Esophagus squamous epithelium (tissue), 4 donors: ENCODE measurements around the gene SYNPO.

Experiments
- POLR2A ChIP-seq, 4 donors: fragments of 450-650 bp; IDR thresholded peaks; one replicate each; pipeline ENCODE4 v1.6.1; 2017; ENCODE audit warnings: antibody characterized with exemption in 4 of 4, mild to moderate bottlenecking in 4 of 4, moderate library complexity in 3 of 4
- TF ChIP-seq, protein P1 (sequence below), 6 experiments: fragments of 450-650 bp in 4 of 6; fragments of 200-600 bp in 2 of 6; sonication (generic) in 2 of 6; IDR thresholded peaks; one replicate each; pipeline ENCODE4 v1.5.1; 2016 to 2019; ENCODE audit warnings: antibody characterized with exemption in 6 of 6, mild to moderate bottlenecking in 4 of 6, moderate library complexity in 4 of 6

DNA sequence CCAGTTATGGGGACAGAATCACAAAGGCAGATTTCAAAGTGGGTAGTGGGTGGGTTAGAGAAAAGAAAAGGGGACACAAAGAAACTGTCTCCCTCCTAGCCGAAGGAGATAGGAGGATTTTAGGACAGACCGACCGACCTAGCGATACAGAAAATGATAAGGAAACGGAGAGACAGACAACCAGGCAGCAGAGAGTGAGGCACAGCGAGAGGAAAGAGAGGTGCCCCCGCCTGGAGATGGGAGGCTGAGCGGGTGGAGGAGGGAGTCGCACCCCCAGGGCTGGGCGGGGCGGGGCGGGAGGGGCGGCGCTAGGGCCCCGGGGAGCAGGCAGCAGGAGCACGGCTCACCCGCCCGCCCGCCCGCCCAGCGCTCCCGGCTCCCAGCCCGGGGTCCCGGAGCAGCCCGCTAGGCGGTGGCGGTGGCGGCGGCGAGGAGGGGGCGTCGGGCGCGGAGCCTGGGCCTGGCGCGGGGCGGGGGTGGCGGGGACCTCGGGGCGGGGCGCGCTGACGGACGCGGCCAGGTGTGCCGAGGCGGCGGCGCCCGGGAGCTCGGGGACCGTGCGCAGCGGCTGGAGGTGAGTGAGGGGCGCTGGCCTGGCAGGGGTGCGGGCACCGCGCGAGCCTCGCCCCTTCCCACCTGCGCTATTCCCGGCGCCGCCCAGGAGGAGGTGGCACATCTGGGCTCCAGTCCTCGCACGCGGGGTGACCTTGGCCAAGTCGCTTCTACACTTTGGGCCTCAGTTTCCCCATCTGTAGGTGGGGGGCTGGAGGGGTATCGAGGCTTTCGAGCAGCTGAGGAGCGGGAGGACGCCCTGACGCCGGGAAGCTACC lies 15.9 kb upstream of the SYNPO start:
- TF ChIP-seq, protein P1, sequence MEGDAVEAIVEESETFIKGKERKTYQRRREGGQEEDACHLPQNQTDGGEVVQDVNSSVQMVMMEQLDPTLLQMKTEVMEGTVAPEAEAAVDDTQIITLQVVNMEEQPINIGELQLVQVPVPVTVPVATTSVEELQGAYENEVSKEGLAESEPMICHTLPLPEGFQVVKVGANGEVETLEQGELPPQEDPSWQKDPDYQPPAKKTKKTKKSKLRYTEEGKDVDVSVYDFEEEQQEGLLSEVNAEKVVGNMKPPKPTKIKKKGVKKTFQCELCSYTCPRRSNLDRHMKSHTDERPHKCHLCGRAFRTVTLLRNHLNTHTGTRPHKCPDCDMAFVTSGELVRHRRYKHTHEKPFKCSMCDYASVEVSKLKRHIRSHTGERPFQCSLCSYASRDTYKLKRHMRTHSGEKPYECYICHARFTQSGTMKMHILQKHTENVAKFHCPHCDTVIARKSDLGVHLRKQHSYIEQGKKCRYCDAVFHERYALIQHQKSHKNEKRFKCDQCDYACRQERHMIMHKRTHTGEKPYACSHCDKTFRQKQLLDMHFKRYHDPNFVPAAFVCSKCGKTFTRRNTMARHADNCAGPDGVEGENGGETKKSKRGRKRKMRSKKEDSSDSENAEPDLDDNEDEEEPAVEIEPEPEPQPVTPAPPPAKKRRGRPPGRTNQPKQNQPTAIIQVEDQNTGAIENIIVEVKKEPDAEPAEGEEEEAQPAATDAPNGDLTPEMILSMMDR (IDR thresholded peaks at IDR 0.05), result no peak
- TF ChIP-seq POLR2A (IDR thresholded peaks at IDR 0.05), result no peak
